NCI-H1436 (cell line): ENCODE results near the gene USP40.

Source experiments
- DNase-seq: peaks from one replicate; lab custom pipeline; 2025; lab: John Stamatoyannopoulos, UW

USP40 gene

DNA sequence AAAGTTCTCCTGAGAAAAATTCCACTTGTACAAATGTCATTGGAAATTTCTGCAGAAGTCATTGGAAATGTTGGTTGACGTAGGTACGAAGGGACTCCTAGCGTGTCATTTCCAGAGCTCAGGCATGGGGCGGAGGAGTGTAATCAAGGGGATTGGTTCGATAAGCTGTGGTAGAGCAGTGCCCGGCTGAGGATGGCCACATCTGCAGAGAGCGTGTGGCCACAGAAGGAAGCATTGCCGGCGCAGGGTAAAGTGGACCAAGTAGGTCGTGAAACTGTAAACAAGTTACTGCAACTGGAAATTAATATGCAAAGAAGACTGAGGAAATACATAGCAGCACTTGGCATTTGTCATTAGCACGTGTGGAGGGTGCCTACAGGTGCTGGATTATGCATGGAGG lies 110.5 kb downstream of the USP40 start:
- DNase-seq: no peak

DNA sequence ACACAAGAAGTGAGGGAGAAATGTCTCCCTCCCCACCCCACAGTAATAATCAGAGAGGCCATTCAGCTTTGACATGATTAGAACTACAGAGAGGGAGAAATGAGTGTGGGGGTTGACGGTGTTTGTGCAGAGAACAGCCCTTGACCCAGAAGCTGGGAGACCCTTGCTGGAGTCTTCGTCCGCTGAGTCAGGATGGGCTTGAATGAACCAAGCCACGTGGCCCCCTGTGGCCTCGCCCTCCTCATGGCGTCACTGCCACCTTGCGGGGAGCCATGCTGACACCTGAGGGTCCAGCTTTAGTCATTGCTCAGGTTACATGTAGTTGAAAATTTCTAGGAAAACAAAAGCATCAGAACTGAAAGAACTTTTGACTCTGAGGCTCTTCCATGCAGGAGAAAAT lies 111.1 kb downstream of the USP40 start:
- DNase-seq: no peak

DNA sequence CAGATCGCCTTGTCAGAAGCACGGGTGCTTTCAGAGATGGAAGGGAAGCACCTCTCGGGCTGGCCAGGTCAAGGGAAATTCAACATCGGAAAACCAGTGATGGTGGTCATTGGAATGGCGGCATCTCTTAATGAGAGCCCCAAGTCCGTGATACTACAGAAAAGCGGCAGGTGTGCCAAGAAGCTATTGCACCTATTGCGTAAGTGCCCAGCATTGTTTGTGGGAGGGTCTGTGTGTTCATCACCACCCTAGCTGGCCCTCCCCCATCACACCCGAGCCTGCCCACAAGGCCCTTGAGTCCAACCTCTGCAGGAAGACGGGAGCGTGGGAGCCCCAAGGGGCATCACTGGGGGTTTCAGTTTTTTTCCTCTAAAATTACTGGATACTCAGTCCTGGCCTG lies 111.6 kb downstream of the USP40 start:
- DNase-seq: no peak

DNA sequence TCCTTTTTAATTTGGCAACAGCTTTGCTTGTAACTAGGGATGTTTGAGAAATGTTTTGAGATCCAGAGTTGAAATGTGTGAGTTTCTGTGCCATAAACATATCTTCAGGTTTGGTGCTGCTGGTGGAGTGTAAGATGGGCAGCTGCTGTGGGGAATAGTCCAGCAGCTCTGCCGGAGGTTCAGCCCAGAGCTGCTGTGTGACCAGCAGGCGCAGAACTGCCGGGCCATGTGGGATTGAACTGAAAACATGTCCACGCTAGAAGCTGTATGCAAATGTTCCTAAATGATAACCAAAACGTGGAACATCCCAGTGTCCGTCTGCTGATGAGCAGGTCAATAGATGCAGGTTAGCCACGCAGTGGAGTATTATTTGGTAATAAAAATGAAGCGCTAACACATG lies 112.7 kb downstream of the USP40 start:
- DNase-seq: no peak

DNA sequence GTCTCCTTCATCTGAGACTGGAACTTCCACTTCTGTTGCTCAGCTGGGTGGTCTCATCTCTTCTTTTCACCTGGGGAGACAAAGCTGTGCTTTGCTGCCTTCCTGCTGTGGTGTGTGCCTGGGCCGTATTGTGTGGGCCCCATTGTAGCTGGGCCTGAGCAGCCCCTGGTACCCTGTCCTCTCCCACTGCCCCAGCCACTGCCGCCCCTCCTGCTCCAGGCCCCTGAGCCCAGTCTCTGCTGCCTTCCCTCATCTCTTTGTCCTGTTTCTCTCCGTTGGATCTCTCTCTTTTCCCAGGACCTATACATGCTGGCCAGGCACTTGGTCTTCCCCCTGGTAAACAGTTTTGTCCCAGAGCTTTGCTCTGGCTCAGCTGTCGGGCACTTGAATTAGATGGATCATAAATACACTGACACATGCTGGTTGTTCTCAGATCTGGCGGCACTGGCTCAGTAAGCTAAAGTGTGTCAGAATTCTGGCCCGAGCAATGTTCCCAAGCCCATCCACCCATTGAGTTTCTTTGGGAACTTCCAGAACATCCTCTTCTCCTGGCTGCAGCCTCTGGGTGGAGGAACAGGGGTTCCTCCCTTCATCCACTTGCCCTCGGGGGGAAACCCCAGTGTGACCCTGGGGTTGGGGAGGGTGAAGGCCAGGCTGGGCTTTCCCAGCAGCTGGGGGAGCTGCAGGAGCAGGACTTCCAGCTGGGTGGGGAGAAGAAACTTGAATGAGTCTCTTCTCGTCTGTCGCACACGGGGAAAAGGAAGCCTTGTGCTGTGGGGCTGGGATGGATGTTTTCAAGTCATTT lies 113.3 kb downstream of the USP40 start:
- no peak for DNase-seq

DNA sequence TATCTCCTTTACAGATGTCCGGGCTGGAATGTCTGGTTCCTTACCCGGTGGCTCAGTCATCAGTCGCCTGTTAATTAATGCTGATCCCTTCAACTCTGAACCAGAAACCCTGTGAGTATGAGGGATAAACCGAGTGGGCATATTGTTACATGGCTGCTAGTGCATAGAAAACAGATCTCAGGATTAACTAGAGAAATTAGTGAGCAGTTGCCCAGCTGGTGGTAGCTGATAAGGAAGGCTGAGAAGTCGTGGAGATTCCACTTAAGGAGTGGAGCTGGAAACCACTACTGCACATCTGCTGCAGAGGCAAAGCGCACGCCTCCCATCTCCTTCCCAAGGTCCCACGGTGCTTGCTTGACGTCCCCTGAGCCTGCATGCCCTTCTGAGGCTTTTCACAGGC lies 114.6 kb downstream of the USP40 start:
- DNase-seq: no peak

DNA sequence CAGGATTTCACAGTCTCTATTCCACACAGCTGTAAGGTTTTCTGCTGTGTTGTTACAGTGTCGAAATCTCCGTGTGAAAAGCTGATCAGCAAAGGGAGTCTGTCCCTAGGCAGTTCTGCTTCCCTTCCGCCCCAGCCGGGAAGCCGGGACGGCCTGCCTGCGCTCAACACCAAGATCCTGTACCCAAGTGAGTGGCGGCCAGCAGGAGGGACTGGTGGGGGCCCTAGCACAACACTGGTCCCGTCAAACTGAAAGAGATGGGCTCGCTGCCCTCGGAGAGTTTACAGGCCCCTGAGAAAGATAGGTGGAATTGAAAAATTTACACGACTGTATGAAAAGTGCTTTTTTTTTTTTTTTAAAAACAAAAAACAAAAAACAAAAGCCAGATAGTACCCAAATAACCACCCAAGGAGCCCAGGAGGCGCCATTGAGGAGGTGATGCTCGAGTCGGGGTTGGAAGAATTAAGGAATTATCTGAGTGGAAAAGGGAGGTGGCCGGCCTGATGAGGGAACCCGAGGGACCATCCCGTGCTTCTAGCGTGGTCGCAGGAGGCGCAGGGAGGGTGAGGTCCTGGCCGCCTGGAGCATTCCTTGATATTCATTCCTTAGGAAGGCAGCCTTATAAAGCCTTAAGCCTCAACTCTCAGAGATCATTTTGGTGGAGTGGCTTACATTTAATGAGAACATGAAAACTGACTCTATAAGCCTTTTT lies 115.6 kb downstream of the USP40 start:
- DNase-seq: no peak

DNA sequence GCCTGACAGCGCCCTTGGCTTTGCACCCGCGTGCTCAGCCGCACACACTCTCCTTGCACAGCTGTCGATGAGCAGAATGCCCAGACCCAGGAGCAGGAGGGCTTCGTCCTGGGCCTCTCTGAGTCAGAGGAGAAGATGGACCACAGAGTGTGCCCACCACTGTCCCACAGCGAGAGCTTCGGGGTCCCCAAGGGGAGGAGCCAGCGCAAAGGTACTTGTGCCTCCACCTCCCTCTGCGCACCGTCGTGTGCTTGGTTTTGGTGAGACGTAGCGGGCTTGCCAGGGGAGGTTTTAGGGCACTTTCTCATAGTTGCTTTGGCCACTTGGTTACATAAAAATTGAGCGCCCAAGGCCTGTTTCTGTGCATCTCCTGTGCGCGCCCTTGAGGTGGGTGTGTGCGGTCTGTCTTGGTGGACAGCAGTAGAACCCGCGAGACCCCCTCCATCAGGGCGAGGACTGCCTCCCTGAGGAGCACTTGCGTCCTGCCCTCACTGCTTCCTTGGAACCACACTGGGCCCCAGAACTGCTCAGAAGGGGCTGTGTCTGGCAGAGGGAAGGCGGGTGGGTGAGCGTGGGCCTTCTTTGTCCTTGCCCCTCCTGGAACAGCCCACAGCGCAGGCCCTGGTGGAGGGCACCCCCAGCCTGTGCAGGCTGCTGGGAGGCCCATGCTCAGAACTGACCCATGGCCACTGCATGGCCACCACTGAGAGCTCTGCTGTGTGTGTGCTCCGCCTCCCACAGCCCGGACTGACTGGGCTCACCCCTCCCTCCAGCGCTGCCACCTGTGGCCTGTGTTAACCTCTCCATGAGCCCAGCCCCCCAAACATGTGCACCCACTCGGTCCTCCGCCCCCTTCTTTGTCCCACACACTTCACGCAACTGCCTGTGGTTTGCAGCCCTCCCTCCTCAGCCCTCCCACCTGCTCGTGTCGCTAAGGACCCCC lies 116.4 kb downstream of the USP40 start:
- DNase-seq: no peak

DNA sequence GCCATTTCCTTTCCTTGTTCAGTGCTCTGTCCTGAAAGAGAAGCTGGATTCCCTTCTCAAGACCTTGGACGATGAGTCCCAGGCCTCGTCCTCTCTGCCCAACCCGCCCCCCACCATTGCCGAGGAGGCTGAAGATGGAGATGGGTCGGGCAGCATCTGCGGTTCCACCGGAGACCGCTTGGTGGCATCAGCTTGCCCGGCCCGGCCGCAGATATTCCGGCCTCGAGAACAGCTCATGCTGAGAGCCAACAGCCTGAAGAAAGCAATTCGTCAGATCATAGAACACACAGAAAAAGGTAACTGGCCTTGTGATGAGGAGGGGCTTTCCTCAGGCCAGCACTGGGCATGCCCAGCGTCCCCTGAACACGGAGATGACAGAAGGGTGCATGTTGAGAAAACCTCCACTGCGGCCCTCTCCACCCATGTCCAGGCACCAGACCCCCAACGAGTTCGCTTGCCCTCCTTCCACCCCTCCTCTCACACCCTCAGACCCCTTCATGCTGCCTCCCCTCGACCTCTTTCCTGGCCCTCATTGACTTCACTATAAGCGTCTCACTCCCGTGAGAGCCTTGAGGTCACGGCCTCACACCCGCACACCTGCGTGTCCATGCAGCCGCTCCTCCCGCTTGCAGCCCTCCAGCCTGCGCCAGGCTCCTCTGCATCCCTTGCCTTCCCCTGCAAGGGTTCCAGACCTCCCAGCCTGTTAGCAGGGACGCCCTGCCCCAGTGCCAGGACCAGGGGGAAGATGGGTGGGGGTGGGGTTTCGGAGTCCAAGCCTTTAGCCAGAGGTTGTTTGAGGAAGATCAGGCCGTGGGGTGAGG lies 117.3 kb downstream of the USP40 start:
- no peak for DNase-seq

DNA sequence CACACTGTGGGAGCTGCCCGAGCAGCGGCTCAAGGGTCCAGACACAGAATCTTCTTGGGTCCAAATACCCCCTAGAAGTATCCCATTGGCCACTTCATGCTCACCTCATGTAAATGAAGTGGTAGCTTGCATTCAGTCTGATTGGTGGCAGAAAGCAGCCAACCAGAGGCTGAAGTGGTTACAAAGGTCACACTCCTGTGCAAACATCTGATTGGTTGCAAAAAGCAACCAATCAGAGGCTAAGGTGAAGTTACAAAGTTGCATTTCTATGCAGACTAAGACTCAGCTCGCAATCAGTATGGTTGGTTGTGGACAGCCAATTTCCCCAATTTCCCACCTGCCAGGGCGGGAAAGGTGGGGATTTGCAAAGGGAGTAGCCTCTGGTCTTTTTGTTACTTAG lies 118.0 kb downstream of the USP40 start:
- no peak for DNase-seq

DNA sequence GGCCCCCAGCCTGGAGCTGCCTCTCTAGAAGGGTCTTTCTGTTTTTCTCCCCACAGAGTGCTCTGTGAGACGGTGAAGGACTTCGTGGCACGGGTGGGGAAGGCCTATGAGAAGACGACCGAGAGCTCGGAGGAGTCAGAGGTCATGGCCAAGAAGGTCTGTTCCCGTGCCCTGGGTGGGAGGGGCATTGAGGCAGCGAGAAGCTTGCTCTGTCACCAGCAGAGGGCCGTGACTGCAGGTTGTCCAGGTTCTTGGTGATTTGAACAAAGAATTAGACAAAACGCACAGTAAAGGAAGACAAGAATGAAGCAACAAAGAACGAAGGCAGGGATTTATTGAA lies 118.4 kb downstream of the USP40 start:
- DNase-seq: no peak

DNA sequence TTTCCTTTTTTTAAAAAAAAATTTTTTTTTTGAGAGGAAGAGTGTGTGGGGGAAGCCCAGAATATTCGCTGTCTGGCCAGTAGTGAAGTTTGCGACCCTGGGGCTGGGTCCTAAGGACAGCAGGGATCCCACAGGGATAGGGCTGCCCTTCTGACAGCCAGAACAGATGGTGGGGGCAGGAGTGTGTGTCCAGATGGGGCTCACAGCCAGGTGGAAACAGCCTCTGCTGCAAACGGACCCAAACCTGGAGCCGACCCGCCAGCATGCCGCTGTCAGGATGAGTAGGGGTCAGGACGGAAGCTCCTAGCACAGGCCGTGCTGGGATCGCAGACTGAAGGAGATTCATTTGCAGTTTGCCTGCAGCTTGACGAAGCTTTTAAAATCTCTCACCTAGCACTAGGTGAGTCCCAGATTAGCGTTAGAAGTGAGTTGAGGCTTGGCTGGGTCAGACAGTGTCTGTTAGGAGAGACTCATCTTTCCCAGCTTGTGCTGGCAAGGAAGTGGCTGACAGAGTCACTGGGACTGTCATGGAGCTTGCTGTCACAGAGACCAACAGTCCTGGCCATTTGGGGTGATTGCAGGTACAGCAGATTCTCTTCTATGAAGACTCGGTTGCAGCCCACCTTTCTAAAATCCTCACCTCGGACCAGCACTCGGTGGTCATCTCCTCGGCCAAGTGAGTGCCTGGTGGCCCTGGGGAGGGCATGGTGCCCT lies 118.9 kb downstream of the USP40 start:
- no peak for DNase-seq

DNA sequence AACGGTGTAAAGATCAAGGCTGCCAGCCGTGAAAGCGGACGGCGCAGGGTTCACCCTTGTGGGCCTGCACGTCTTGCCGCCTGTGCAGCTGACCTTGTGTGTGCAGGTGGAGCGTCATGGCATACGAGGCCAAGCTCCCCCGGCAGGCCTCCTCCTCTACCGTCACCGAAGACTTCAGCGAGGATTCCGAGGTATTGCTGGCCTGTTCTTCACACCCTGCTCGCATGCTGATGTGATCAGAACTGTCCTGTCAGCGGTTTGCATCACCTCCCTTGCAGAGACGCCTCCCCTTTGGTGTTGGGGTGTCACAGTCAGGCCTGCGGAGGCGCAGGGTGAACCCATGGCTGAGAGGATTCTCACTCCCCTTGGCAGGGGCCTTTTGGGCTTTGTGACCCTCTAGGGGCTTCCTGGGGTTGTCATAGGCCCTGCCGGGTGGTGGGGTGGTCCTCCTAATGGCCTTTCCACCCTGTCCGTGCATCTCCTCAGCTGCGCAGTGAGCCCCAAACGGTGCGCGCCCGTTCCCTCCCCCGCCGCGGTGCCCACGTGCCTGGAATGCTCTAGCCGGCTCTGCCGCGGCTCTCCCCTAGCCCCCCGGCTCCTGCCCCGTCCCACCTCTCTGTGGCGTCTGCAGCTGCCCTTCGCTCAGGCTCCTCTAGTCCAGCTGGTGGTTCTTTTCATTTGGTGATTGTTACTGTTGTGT lies 119.8 kb downstream of the USP40 start:
- DNase-seq: no peak

DNA sequence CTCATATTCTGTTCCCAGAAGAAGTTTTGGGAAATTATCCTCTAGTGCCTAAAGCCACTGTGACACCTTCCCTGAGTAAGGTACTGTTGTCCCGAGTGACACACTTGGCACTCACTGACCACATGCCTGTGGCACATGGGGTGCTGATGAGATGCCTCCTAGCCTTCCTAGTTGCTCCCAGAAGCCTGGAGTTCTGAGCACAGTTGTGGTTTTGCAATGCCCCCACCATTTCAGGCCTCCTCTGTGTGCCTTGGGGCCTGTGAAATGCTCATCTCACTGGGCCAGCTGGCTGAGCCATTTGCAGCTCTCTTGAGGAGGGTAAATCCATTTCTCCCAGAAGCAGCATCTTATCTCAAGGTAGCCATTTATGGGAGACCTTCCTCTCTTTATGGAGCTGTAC lies 120.5 kb downstream of the USP40 start:
- DNase-seq: no peak

DNA sequence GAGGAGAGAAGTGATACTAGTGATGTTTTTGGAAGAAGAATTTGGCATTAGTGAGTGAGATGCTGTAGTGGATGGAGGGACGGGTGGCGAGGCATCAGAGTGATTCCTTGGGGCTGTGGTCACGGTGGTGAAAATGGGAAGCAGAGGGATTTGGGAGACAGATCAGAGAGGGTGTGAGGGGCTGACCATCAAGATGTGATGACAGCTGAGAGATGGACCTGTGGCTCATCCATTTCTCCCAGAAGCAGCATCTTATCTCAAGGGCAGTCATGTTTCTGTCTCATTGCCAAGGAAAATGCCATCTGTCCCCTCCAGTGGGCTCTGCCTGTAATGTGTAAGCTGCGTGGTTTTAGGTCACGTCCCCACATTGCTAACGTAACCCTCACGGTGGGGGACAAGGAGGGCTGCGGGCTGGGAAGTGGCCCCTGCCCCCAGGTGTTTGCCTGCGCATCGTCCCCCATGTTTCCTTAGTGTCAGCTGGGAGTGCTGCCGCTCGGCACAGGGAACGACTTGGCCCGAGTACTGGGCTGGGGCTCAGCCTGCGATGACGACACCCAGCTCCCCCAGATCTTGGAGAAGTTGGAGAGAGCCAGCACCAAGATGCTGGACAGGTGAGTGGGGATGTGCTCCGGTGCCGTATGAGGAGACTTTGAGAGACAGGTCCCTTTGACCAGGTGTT lies 121.3 kb downstream of the USP40 start:
- no peak for DNase-seq

DNA sequence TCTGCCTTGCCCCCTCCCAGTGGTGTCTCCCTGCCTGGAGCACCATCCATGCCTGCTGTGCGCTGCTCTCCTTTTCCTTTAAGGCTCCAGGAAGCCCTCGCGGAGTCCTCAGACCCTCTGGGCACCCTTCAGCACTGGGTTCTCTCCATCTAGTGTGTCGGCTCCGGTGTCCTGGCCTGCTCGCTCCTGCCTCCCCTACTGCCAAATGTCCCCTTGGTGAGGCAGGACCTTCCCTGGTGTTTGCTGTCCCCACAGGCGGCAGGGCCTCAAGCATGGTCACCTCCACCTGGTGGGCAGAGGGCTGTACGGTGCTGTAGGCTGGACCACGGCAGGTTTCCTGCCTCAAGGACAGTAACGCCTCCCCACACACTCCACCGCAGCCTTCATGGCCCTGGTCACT lies 122.1 kb downstream of the USP40 start:
- no peak for DNase-seq

DNA sequence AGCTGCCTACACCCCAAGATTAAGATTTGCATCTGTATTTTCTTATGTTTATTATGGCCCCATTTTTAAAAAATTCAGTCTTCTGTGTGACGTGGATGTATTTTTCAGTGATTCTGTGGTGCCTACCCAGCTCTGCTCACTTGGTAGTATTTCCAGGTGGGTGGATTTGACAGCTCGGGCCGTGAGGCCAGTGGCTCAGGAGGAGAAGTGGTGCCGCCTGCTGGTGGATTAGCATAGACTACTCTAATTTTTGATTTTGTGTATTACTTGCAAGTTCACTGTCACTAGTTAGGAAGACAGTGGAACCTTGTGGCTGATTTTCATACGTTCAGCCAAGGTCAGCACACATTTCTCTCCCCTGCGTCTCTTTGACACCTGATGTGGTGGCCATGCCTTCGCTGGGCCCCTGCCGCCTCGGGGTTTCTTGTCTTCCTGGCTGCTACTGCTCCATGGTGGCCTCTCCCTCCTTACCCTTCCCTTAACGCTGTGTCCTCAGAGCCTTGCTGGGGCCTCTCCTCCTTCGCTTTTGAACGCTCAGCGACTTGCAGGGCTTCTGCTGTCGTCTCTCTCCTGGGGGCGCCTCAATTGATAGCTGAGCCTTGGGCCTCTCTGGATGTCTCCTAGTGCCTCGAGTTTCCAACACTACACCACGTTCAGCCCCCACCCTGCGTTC lies 122.9 kb downstream of the USP40 start:
- DNase-seq: peak; percentile 62

DNA sequence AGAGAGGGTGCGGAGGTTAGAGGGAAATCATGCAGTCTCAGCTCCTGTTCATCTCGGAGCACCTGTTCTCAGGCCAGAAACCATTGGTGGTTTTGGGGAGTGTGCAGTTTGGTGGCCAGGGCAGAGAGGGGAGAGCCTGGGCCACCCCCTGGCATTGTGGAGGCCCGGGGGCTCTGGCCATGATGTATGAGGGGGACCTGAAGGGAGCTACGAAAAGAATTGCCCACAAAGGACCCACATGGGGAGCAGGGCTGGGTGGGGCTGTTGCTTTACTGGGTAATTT lies 124.6 kb downstream of the USP40 start:
- no peak for DNase-seq

DNA sequence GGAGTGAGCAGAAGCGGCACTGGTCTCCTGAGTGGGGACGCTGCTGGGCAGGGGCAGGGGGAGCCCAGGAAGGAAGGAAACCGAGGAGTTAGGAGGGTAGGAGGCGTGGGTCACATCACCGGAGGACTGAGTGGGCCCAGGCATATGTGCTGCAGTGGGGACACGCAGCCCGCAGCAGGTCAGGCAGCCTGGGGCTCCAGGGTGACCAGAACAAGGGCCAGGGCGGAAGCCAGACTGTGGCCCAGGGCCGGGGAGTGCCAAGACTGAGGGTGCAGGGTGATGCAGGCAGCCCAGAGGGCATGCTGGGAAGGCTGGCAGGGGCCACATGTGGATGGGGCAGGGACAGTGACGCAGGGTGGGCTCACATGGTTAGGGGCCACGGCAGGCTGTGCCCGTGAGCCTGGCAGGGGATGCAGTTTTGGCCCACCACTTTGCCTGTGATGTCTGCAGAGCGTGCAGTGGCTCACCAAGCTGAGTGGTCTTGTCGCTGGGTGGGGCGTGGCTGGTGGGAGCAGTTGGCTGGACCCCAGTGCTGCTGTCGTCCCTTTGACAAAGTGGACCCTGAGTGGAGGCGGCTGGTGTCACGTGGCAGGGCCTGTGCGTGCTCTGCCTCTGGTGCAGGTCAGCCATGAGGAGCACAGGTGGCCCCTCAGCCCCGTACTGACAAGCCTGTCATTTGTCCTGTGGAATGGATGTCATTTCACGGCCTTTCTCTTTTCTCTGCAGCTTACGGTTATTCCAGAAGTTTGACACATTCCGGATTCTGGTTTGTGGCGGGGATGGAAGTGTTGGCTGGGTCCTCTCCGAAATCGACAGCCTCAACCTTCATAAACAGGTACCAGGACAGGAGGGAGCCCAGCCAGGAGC lies 125.2 kb downstream of the USP40 start:
- DNase-seq: no peak
